Mononuclear cell (primary cell): Measurements from ENCODE around the gene TRIM13. TPM values are rescaled to one million over a fixed set of nuclear protein-coding genes. Genes with fewer than 3 reads are reported as not detected.
"Not testable (repeated sequence)": the region's sequence is repeated elsewhere in the genome, so short reads cannot be mapped to it uniquely, and the experiment has no call there.

Experiments used
- H3K27me3 ChIP-seq: 2 replicates; pipeline ENCODE4 v1.6.0; 2011; ENCODE audit warnings: low read length, control low read depth; ENCODE audit not compliant: insufficient read depth
- H3K4me1 ChIP-seq: 2 replicates; pipeline ENCODE4 v1.5.1; 2011; ENCODE audit warnings: mild to moderate bottlenecking, low read length, control low read depth; ENCODE audit not compliant: insufficient read depth
- H3K4me3 ChIP-seq: 2 replicates; pipeline ENCODE4 v1.5.1; 2011; ENCODE audit warnings: mild to moderate bottlenecking, low read length, moderate library complexity
- H3K9me3 ChIP-seq: 2 replicates; pipeline ENCODE4 v1.5.1; 2011; ENCODE audit warnings: low read depth, mild to moderate bottlenecking, control low read depth, low read length
- total RNA-seq: library from RNA; depleted of rRNA; stranded (reverse); fragments of >200 nt; gene quantifications from one replicate; pipeline ENCODE4 v1.2.3, GENCODE V29; 2012

Gene TRIM13
- total RNA-seq = 28.1 TPM

- H3K9me3 ChIP-seq = no peaks in the 10 kb centered on the region
- peaks cover 45% of the 10 kb centered on the region for H3K4me1 ChIP-seq
Measured at GRCh38 chr13:49996951-49997895, at the start of gene TRIM13. TSS of gene TRIM13 (plus strand) at chr13:49997042. CDS start at chr13:50011941, 14,899 bp downstream.

DNA sequence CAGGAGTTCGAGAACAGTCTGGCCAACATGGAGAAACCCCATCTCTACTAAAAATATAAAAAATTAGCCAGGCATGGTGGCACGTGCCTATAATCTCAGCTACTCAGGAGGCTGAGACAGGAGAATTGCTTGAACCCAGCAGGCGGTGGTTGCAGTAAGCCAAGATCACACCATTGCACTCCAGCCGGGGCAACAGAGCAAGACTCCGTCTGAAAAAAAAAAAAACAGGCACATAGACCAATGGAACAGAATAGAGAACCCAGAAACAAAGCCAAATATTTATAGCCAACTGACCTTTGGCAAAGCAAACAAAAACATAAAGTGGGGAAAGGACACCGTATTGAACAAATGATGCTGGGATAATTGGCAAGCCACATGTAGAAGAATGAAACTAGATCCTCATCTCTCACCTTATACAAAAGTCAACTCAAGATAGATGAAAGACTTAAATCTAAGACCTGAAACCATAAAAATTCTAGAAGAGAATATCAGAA, 48.0 kb upstream of the TRIM13 start:
- not testable (repeated sequence) for H3K4me1 ChIP-seq, H3K9me3 ChIP-seq, H3K27me3 ChIP-seq, H3K4me3 ChIP-seq

More at GRCh38 chr13:49996951-49997895, at the start of gene TRIM13:
- Histone ChIP-seq H3K27me3 (no peaks in the 10 kb centered on the region), H3K4me3 (peak within 1 kb of the TSS; percentile 89)

DNA sequence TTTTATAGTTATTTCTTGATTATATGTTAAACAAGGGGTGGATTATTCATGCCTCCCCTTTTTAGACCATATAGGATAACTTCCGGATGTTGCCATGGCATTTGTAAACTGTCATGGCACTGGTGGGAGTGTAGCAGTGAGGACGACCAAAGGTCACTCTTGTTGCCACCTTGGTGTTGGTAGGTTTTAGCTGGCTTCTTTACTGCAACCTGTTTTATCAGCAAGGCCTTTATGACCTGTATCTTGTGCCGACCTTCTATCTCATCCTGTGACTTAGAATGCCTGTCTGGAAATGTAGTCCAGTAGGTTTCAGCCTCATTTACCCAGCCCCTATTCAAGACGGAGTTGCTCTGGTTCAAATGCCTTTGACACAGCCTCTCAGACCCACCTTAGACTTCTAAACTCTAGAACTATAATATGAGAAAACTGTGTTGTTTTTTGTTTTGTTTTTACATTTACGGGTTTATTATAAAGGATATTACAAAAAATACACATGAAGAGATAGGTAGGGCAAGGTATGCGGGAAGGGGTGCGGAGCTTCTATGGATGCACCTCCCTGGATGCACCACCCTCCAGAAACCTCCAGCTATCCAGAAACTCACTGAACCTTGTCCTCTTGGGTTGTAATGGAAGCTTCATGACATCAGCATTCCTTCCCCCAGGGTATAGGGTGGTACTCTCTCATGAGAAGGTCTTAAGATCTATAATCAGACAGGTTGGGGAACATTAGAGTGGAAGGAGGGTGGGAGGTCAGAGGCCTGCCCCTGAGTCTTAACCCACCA, 44.9 kb upstream of the TRIM13 start:
- peaks cover 7% of the 10 kb centered on the region for H3K4me1 ChIP-seq
- no peaks in the 10 kb centered on the region for H3K27me3 ChIP-seq
- H3K4me3 ChIP-seq = no peak overlapping the region
- H3K9me3 ChIP-seq = no peaks in the 10 kb centered on the region

- Histone ChIP-seq H3K4me3 (no peak overlapping the region), H3K27me3 (no peaks in the 10 kb centered on the region), H3K9me3 (no peaks in the 10 kb centered on the region), H3K4me1 (peaks cover 7% of the 10 kb centered on the region)
Measured at GRCh38 chr13:49953560-49953959, 43.3 kb upstream of the TRIM13 start.

- no peak overlapping the region for H3K4me3 ChIP-seq
- H3K4me1 ChIP-seq = peaks cover 7% of the 10 kb centered on the region
- H3K9me3 ChIP-seq = no peaks in the 10 kb centered on the region
- no peaks in the 10 kb centered on the region for H3K27me3 ChIP-seq
Measured at GRCh38 chr13:49954674-49955455, 42.0 kb upstream of the TRIM13 start.

- Histone ChIP-seq H3K4me3 (no peak overlapping the region), H3K9me3 (no peaks in the 10 kb centered on the region), H3K4me1 (peaks cover 7% of the 10 kb centered on the region), H3K27me3 (no peaks in the 10 kb centered on the region)
Measured at GRCh38 chr13:49956131-49956530, 40.7 kb upstream of the TRIM13 start.

DNA sequence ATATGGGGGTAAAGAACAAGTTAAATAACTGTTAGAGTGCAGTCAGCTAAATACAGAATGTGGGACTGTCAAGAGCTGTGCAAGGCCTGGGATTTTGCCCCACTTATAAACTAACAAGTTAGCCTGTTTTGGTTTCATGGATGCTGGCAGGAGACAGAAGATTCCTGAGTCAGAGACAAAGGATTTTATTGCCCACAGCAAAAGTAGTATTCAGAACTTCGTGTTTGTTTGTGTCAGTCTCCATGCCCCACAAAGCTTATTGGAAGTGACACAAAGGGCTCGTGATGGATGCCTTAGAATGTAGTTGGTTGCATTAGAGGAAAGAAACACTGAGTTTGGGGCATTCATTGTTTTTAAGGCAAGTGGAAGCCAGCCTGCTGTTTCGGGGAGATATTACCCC, 38.5 kb upstream of the TRIM13 start:
- peaks cover 6% of the 10 kb centered on the region for H3K9me3 ChIP-seq

DNA sequence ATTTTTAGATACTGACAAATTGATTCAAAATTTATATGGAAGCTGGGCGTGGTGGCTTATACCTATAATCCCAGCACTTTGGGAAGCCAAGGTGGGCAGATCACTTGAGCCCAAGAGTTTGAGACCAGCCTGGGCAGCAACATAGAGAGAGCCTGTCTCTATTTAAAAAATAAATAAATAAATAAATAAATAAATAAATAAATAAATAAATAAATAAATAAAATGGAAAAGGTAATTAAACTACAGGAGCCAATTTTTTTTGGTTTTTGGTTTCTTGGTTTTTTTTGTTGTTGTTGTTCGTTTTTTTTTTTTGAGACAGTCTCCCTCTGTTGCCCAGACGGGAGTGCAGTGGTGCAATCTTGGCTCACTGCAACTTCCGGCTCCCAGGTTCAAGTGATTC, 29.4 kb upstream of the TRIM13 start:
- no peaks in the 10 kb centered on the region for H3K4me1 ChIP-seq
- H3K9me3 ChIP-seq = peaks cover 11% of the 10 kb centered on the region
- H3K4me3 ChIP-seq = no peak overlapping the region
- H3K27me3 ChIP-seq = no peaks in the 10 kb centered on the region

More for the DNA sequence above, 38.5 kb upstream of the TRIM13 start:
- peaks cover 7% of the 10 kb centered on the region for H3K4me1 ChIP-seq
- no peak overlapping the region for H3K4me3 ChIP-seq
- H3K27me3 ChIP-seq = no peaks in the 10 kb centered on the region

DNA sequence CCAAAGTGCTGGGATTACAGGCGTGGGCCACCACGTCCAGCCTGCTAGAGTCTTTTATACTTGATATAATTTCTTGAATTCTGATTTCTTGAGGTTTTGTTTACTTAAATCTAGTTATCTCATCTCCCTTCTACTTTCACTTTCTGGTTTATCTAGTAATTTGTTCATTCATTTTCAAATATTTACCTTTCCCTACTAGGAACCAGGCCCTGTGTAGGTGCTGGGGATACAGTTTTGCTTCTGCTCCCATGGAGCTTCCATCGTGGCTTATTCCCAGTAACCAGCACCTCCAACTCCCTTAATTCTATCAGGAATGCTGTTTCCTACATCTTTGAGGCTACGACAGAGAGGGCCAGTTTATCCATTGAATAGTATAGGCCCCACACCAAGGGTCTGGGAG, 24.1 kb upstream of the TRIM13 start:
- no peaks in the 10 kb centered on the region for H3K27me3 ChIP-seq
- H3K9me3 ChIP-seq = no peaks in the 10 kb centered on the region
- H3K4me3 ChIP-seq = no peak overlapping the region
- H3K4me1 ChIP-seq = no peaks in the 10 kb centered on the region

- no peaks in the 10 kb centered on the region for H3K27me3 ChIP-seq
Measured at GRCh38 chr13:49975826-49976225, 21.0 kb upstream of the TRIM13 start.

GRCh38 chr13:49976314-49977258, 20.3 kb upstream of the TRIM13 start:
- Histone ChIP-seq H3K4me1 (no peaks in the 10 kb centered on the region), H3K4me3 (no peak overlapping the region), H3K27me3 (no peaks in the 10 kb centered on the region), H3K9me3 (no peaks in the 10 kb centered on the region)

More at GRCh38 chr13:49975826-49976225, 21.0 kb upstream of the TRIM13 start:
- no peaks in the 10 kb centered on the region for H3K4me1 ChIP-seq
- no peaks in the 10 kb centered on the region for H3K9me3 ChIP-seq
- H3K4me3 ChIP-seq = no peak overlapping the region

DNA sequence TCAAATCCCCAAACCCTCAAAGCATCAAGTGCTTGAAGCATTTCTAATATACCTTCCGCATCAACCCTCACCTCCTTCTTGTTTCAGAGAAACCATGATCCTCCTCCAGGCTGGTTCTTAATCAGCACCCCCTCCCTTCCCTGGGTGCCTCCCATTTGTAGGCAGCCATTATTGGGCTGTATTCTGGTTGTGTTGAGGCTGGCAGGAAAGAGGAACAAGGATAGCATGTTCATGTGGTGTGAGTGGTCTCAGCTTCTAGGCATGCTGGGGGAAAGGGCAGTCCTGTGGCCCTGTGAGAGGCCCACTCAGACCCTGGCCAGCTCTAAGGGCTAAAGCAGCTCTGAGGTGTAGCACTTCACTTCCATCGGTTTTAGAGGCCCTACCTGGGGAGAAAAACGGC, 18.9 kb upstream of the TRIM13 start:
- no peaks in the 10 kb centered on the region for H3K9me3 ChIP-seq
- H3K4me1 ChIP-seq = no peaks in the 10 kb centered on the region
- no peak overlapping the region for H3K4me3 ChIP-seq
- no peaks in the 10 kb centered on the region for H3K27me3 ChIP-seq

GRCh38 chr13:49980266-49980665, 16.6 kb upstream of the TRIM13 start:
- Histone ChIP-seq H3K27me3 (no peaks in the 10 kb centered on the region), H3K4me1 (no peaks in the 10 kb centered on the region), H3K4me3 (no peak overlapping the region), H3K9me3 (no peaks in the 10 kb centered on the region)

GRCh38 chr13:49985129-49985528, 11.7 kb upstream of the TRIM13 start:
- Histone ChIP-seq H3K4me3 (no peak overlapping the region), H3K9me3 (no peaks in the 10 kb centered on the region), H3K4me1 (no peaks in the 10 kb centered on the region), H3K27me3 (no peaks in the 10 kb centered on the region)
